ENCODE results near the gene CUX1.

GRCh38 chr7:101848208-101848951 is 31.0 kb downstream of the CUX1 start:
- TF ChIP-seq POLR2AphosphoS5 (IDR thresholded peaks at IDR 0.05) (no peak), CTCF (IDR thresholded peaks at IDR 0.05) (no peak), POLR2A (IDR thresholded peaks at IDR 0.05) (no peak), EP300 (IDR thresholded peaks at IDR 0.05; ENCODE audit: low read depth) (no peak)
